Inflammatory macrophage (primary cell): Measurements from ENCODE around the gene TTI1.
"Not testable (repeated sequence)": the region's sequence is repeated elsewhere in the genome, so short reads cannot be mapped to it uniquely, and the experiment has no call there.

Source experiments
- DNase-seq, 2 donors: peaks; one replicate each; pipeline ENCODE4 v3.0.0-alpha.2; 2020 to 2022

TTI1 gene

GRCh38 chr20:37986873-37987601 is 46.2 kb downstream of the TTI1 start:
- DNase-seq: no peak

DNA sequence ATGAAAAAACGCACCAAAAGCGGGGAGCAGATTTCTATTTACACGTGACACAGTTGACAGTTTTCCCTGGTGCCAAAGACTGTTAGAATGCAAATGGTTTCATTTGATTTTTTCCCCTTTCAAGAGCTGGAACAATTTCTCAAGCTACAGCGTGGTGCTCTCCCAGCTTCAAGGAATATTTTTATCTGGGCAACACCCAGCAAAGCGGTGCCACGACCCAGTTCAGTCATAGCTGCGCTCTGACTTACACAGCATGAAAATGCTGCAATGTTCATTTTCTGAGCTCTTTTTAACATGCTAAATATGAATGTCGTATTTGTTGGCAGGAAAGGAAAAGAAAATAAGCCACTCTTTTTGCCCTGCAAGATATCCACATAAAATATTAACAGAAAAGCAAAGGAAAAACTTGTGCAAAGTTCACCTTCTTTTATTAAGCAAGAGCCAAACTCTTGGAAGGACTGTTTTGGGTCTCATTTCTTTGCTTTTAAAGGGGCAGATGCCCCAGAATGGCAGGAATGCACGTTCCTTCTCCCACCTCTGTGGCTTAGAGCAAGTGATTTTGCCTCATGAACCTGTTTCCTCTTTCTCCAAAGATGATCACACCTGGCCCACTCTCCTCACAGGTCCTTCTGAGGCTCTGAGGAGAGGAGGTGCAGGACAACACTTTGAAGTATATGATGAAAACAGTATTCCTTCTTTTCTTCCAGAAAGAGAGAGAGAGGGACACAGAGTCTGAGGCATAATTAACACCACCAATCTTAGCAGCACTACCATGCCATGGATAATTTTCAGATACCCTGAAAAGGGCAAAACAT is 47.0 kb downstream of the TTI1 start:
- no peak for DNase-seq

GRCh38 chr20:37984018-37984785 is 49.1 kb downstream of the TTI1 start:
- no peak for DNase-seq

DNA sequence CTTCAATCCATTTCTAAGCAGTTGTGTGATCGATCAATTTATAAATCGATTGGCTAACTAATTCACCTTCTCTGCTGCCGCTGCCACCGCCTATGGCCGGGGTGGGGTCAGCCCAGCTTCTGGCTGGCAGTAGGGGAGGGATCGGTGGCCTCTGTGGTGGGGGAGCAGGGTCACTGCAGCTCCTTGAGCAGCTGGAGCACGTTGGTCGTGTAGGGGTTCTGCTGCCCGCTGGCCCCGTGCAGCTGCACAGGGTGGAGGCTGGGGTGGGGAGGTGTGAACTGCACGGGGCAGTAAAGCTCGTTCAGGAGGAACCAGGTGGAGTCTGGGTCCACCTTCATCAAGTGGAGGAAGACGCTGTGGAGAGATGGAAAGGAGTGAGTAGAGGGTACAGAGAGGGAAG is 50.0 kb downstream of the TTI1 start:
- no peak for DNase-seq

DNA sequence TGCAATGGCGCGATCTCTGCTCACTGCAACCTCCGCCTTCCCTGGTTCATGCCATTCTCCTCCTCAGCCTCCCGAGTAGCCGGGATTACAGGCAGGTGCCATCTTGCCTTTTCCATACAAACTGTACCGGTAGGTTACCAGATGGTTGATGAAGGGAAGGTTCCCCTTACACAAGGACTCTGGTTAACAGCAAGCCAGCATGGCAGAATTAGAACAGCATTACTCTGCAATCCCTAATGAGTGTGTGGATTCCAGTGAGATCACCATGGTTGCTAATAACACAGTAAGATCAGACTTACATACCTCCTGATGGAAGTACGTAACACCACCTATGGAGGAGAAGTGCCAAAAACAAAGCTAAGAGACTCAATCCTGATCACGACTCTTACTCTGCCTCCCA is 51.7 kb downstream of the TTI1 start:
- DNase-seq: no peak

- no peak for DNase-seq
Observed at GRCh38 chr20:37980876-37981275, 52.4 kb downstream of the TTI1 start.

GRCh38 chr20:37980383-37980782 is 52.9 kb downstream of the TTI1 start:
- DNase-seq: no peak

DNA sequence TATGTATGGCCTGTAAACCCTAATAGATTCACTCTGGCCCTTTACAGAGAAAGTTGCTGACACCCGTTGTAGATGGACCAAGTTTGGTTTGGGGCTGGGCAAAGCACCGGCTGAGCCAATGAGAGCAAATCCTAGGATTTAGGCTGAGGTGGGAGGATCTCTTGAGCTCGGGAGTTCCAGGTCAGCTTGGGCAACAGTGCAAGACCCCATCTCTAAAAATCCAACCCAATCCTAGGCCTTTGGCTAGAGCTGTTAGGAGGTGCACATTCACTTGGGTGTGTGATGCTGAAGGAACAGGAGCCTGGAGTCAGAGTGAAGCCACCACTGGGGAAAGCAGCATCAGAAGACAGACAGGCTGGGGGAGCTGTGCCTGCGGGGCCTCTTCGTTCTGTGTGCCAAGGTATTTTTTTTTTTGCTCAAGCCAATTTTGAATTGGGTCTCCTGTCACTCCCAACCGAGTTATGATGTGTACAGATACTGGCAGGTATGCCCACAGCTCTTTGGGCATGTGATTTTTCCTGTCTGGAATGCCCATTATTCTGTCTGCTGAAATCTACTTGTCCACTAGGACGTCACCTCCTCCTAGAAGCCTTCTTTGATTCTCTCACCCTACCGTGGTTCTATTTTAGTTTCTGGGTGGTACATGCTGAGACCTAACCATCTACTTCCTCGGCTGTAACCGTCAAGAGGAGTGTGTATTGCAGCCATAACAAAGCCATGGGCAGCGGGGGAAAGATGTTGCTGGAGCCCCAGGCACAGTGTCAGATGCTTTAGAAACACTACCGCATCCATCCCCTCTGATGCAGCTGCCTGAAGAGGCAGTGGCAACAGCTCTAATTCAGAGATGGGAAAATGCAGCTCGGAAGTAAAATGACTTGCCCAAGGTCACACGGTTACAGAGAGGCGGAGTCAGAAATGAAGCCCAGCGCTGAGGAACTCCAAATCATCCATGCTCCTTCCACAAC is 54.0 kb downstream of the TTI1 start:
- no peak for DNase-seq

- no peak for DNase-seq
Observed at GRCh38 chr20:37977786-37978185, 55.5 kb downstream of the TTI1 start.

DNA sequence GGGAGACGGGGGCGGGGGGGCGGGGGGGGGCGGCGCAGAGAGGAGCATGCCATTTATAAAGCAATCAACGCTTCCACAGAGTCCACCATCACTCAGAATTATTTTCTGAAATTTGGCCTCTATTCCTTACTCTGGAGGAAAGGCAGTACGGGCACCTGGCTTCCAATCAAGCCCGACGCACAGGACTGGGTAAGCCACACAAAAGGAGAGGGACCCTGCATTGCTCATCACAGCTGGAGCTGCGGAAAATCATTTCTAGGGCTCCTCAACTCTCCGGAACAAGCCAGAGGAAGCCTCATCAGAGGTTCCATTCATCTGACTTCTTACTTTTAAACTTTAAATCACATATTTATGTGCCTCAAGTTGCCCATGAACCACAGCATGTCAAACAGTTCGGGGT is 55.9 kb downstream of the TTI1 start:
- DNase-seq: no peak

GRCh38 chr20:37976887-37977286 is 56.4 kb downstream of the TTI1 start:
- DNase-seq: no peak

- DNase-seq: no peak
Observed at GRCh38 chr20:37973059-37973910, 60.0 kb downstream of the TTI1 start.

DNA sequence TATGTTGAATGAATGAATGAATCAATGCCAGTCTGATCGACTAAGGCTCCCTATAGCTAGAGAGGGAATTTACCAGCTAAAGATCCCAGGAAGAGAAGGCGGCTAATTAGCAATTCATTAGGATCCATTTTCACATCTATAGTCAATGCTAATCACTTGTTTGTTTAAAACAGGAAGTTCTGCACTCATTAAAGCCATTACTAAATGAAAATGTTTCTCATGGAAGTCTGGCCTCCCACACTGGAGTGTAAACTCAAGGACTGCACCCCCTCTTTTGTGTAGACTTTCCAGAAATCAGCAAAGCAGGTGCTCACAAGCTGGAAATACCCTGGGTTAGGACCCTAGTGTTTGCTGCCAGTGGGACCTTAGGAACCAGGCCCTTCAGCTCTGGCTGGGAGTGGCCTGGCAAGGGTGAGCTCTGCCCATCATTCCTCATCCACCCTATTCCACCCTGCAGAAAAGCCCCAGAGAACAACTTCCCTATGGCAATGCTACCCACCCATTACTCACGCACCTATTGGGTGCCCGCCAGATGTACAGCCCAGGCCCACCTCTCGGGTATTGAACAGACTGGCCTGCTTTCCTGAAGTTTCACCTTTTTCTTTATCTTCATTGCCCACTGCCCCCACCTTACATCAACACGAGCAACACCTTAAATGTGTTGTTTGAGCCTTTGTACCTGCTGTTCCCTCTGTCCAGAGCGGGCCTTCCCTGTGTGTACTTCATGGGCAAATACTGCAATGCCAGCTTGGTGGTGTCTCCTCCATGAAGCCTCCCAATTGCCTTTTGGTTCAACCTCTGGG is 60.8 kb downstream of the TTI1 start:
- DNase-seq: no peak

DNA sequence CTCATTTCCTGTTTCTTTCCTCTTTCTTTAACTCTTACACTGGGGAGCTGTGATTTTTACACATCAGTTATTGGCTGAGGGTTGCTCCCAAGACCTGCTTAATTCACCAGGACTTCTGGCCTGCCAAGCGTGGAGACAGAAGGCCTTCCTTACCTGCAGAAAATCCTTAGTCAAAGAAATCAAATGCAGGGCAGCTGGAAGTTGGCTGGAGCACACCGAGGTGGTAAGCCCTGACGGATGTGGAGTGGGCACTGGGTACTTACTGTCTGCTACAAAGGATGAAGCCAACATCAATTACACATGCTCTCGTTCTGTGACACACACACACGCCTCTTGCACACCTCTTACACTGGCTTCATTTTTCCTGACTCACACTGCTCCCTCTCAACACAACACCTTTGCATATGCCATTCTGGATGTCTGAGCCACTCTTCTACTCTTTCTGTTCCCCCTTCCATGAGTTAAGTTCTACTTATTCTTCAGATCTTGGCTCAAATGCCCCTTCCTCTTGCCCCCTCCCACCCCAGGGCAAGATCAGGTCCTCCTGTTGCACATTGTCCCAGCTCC is 61.6 kb downstream of the TTI1 start:
- no peak for DNase-seq

DNA sequence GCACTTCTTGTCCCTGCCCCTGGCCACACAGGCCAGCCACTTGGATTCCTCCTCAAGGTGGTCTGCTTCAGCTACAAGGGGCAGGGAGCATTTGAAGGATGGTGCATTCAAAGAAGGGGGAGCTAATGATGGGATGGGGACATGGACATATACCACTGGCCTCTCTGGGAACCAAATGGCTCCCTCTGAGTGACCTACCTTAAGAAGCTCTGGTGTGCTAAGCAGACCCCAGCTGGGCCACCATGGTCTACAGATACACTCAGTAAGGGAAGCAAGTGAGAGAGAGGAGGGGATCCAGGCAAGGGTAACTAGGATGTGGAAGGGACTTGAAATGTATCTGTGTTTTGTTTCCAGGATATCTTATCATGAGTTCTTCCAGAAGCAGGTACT is 62.4 kb downstream of the TTI1 start:
- DNase-seq: no peak

DNA sequence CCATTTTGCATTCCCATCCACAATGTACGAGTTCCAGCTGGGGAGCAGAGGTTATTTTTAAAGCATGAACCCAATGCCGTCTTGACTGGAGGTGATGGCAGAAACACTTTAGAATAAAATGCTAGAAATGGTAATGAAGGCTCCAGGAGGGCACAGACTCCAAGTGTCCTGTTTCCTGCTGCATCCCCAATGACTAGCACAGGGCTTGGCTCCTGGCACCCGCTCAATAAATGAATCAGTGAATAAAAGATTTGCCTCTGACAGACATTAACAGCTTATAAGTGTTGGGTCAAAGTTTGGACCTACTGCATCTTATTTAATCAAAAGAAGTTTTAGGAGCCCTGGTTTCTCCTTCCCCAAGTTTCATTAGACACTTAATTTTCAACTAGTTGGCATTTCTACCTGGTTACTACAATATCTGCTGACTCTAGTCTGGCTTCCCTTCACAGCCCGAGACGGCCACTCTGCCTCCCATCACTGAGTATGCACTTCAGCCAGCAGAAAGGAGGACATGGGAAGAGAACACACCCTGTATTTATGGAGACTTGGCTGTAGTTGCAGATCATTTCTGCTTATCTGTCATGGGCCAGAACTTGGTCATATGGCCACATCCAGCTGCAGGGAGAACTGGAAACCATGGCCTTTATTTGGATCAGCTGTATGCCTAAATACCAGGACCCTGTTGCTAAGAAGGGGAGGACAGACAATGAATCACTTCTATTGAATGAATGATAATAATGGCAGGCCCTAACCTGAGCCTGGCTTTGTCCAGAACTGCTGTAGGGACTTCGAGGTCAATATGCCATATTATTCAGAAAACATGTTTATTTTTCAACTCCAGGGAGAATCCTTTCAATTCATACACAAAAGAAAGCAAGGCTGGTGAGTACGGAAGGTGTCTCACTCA is 63.1 kb downstream of the TTI1 start:
- no peak for DNase-seq

GRCh38 chr20:37968841-37969401 is 64.3 kb downstream of the TTI1 start:
- DNase-seq: no peak

DNA sequence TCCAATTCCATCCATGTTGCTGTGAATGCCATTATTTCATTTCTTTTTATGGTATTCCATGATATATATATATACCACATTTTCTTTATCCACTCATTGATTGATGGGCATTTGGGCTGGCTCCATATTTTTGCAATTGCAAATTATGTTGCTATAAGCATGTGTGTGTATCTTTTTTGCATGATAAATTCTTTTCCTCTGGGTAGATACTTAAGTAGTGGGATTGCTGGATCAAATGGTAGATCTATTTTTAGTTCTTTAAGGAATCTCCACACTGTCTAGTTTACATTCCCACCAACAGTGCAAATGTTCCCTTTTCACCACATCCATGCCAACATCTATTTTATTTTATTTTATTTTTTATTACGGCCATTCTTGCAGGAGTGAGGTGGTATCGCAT is 69.8 kb downstream of the TTI1 start:
- not testable (repeated sequence) for DNase-seq

DNA sequence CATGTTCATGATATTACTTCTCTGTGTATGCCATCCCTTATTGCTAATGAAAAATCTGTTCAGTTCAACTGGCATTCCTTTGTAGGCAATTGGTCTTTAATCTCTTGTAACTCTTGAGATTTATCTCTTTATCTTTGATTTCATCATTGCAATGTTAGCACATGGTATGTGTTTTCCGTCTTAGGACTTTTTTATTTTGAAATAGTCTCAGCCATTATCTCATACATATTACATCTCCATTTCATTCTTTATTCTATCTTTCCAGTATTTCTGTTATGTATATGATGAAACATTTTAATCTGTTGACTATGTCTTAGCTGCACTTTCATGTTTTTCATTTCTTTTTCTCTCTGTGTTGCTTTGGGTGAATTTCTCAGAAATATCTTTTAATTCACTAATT is 72.2 kb downstream of the TTI1 start:
- DNase-seq: no peak
